Upper lobe of left lung (tissue), 6 donors: ENCODE data around the gene VENTX. TPM values are rescaled to one million over a fixed set of nuclear protein-coding genes. Genes with fewer than 3 reads are reported as not detected.

Source experiments
- ATAC-seq, 2 donors: fragments of 200-7000 bp; cut with Tn5 transposase; one replicate each; pipeline ENCODE4 v1.9.1; 2022; ENCODE audit warnings: mild to moderate bottlenecking in 2 of 2, moderate library complexity in 2 of 2; ENCODE audit not compliant: low FRiP score in 2 of 2
- DNase-seq, 2 donors: peaks; one replicate each; pipeline ENCODE4 v3.0.0-alpha.2; 2019 to 2020
- H3K27ac ChIP-seq, 4 donors: fragments of 200-600 bp; sonication (generic); one replicate each; pipeline ENCODE4 v1.5.1; 2016 to 2019
- H3K27me3 ChIP-seq, 4 donors: fragments of 200-600 bp; sonication (generic); one replicate each; pipeline ENCODE4 v1.5.1; 2017 to 2019
- H3K36me3 ChIP-seq, 4 donors: fragments of 200-600 bp; sonication (generic); one replicate each; pipeline ENCODE4 v1.5.1; 2016 to 2019
- H3K4me1 ChIP-seq, 4 donors: fragments of 200-600 bp; sonication (generic); one replicate each; pipeline ENCODE4 v1.5.1; 2018 to 2019
- H3K4me3 ChIP-seq, 4 donors: fragments of 200-600 bp; sonication (generic); one replicate each; pipeline ENCODE4 v1.5.1; 2017 to 2019; ENCODE audit warnings: mild to moderate bottlenecking in 2 of 4, moderate library complexity in 1 of 4
- H3K9me3 ChIP-seq, 4 donors: fragments of 200-600 bp; sonication (generic); one replicate each; pipeline ENCODE4 v1.5.1; 2018 to 2019
- CTCF ChIP-seq, 6 experiments: fragments of 450-650 bp in 4 of 6; fragments of 200-600 bp in 2 of 6; sonication (generic) in 2 of 6; IDR thresholded peaks; one replicate each; pipeline ENCODE4 v1.5.1; 2016 to 2019; ENCODE audit warnings: antibody characterized with exemption in 6 of 6
- EP300 ChIP-seq, 4 donors: sonication (generic); formaldehyde crosslinking; IDR thresholded peaks; one replicate each; pipeline ENCODE4 v1.5.1; 2017; ENCODE audit warnings: antibody characterized with exemption in 4 of 4, control low read depth in 2 of 4
- POLR2A ChIP-seq, 4 donors: fragments of 450-650 bp; IDR thresholded peaks; one replicate each; pipeline ENCODE4 v1.5.1; 2016 to 2017; ENCODE audit warnings: antibody characterized with exemption in 4 of 4, mild to moderate bottlenecking in 2 of 4
- POLR2AphosphoS5 ChIP-seq, 2 donors: sonication (generic); formaldehyde crosslinking; IDR thresholded peaks; one replicate each; pipeline ENCODE4 v1.5.1; 2017; ENCODE audit warnings: antibody characterized with exemption in 2 of 2
- WGBS, 2 donors: methylation state at CpG; one replicate each; pipeline ENCODE4 v1.1.5; 2017 to 2018; 5-methylcytosine and 5-hydroxymethylcytosine counted together
- total RNA-seq, 6 donors: library from RNA; depleted of rRNA in 4 of 6; stranded (reverse); fragments of >200 nt in 4 of 6; gene quantifications; one replicate each; pipeline versions ENCODE4 v1.1.0 to v1.2.1, GENCODE V29; 2016 to 2021
- donor health status: DM: no; HTN: no; CAD: no; lungs with moderate emphysema.
- donor health status: DM: no; HTN: yes; CAD: no; lungs with severe emphysema.

VENTX gene
- total RNA-seq, 6 donors from 2014 or later, result 1.7 to 11.5 (median 4.4) TPM

- Histone ChIP-seq H3K36me3 (peaks cover 5 to 48% (median 25%) of the 10 kb centered on the region in 4 donors), H3K4me1 (peaks cover 16 to 55% (median 39%) of the 10 kb centered on the region in 4 donors), H3K9me3 (no peaks in the 10 kb centered on the region), H3K27me3 (peaks cover 0 to 4% (median 0%) of the 10 kb centered on the region in 4 donors), H3K27ac (peak overlapping the region; percentile 31 to 89 (median 85)), H3K4me3 (peak overlapping the region in 3 of 4 donors; percentile 39 to 44 (median 40))
- DNase-seq, result peak; percentile 75 to 82
- no peak for TF ChIP-seq CTCF (IDR thresholded peaks at IDR 0.05)
- peak in 1 of 2 donors; percentile 23 for TF ChIP-seq POLR2AphosphoS5 (IDR thresholded peaks at IDR 0.05)
- peak in 1 of 4 donors; percentile 33 for TF ChIP-seq POLR2A (IDR thresholded peaks at IDR 0.05)
- TF ChIP-seq EP300 (IDR thresholded peaks at IDR 0.05), result no peak
- WGBS, 2 donors, result 27 to 33% methylated on average over 3 to 26 of the region's 26 CpGs
- peak in 1 of 2 donors; percentile 11 for ATAC-seq
Measured at GRCh38 chr10:133274751-133275683, 37.4 kb downstream of the VENTX start.

- 0 to 13% methylated on average over 1 to 8 of the region's 12 CpGs for WGBS, 2 donors
- H3K9me3 ChIP-seq, result no peaks in the 10 kb centered on the region
- peaks cover 0 to 4% (median 0%) of the 10 kb centered on the region in 4 donors for H3K27me3 ChIP-seq
- no peak for TF ChIP-seq EP300 (IDR thresholded peaks at IDR 0.05)
- TF ChIP-seq POLR2A (IDR thresholded peaks at IDR 0.05), result peak in 1 of 4 donors; percentile 2
- no peak for TF ChIP-seq POLR2AphosphoS5 (IDR thresholded peaks at IDR 0.05)
- TF ChIP-seq CTCF (IDR thresholded peaks at IDR 0.05), result no peak
- DNase-seq (peak in 1 of 2 donors; percentile 81), ATAC-seq (no peak)
- H3K4me1 ChIP-seq, result peaks cover 16 to 55% (median 40%) of the 10 kb centered on the region in 4 donors
- H3K27ac ChIP-seq, result peak overlapping the region; percentile 31 to 89 (median 85)
- peaks cover 5 to 48% (median 26%) of the 10 kb centered on the region in 4 donors for H3K36me3 ChIP-seq
- peak overlapping the region in 3 of 4 donors; percentile 39 to 44 (median 40) for H3K4me3 ChIP-seq
Measured at GRCh38 chr10:133275684-133276092, 38.0 kb downstream of the VENTX start.

GRCh38 chr10:133276100-133276434 lies 38.4 kb downstream of the VENTX start:
- peaks cover 16 to 55% (median 40%) of the 10 kb centered on the region in 4 donors for H3K4me1 ChIP-seq
- WGBS, 2 donors, result 19 to 26% methylated on average over 2 to 6 of the region's 6 CpGs
- peak overlapping the region; percentile 35 to 44 (median 40) for H3K4me3 ChIP-seq
- DNase-seq, result no peak
- H3K36me3 ChIP-seq, result peaks cover 5 to 48% (median 24%) of the 10 kb centered on the region in 4 donors
- H3K27ac ChIP-seq, result peak overlapping the region; percentile 74 to 89 (median 85)
- no peaks in the 10 kb centered on the region for H3K9me3 ChIP-seq
- ATAC-seq, result no peak
- no peak for TF ChIP-seq CTCF (IDR thresholded peaks at IDR 0.05)
- H3K27me3 ChIP-seq, result peaks cover 0 to 4% (median 0%) of the 10 kb centered on the region in 4 donors

- H3K27me3 ChIP-seq, result peaks cover 0 to 4% (median 0%) of the 10 kb centered on the region in 4 donors
- ATAC-seq, result peak in 1 of 2 donors; percentile 28
- DNase-seq, result peak; percentile 67 to 94
- WGBS, 2 donors, result 7% methylated on average over 33 of the region's 63 CpGs; no CpG with 5 or more reads in 1 of the 2 donors
- peaks cover 16 to 55% (median 40%) of the 10 kb centered on the region in 4 donors for H3K4me1 ChIP-seq
- no peaks in the 10 kb centered on the region for H3K9me3 ChIP-seq
- peak within 1 kb of the TSS; percentile 35 to 44 (median 40) for H3K4me3 ChIP-seq
- peak within 1 kb of the TSS; percentile 82 to 89 (median 87) for H3K27ac ChIP-seq
- TF ChIP-seq POLR2AphosphoS5 (IDR thresholded peaks at IDR 0.05) (peak in 1 of 2 donors; percentile 43), POLR2A (IDR thresholded peaks at IDR 0.05) (peak in 1 of 4 donors; percentile 76), CTCF (IDR thresholded peaks at IDR 0.05) (no peak), EP300 (IDR thresholded peaks at IDR 0.05) (no peak)
- H3K36me3 ChIP-seq, result peaks cover 5 to 49% (median 24%) of the 10 kb centered on the region in 4 donors
Measured at GRCh38 chr10:133276435-133277201, 39.0 kb downstream of the VENTX start, which contains the start of gene ADAM8. Gene ADAM8, minus strand, starts transcription at chr10:133276868. Its CDS starts 51 bp downstream, at chr10:133276817.
